ENCODE results near the gene HEATR3. TPM values are rescaled to one million over a fixed set of nuclear protein-coding genes. Genes with fewer than 3 reads are reported as not detected.

The HEATR3 gene
- total RNA-seq, 1 experiment from 2014 or later: 28.0 TPM

GRCh38 chr16:50102051-50102746 is 36.4 kb downstream of the HEATR3 start:
- ATAC-seq (no peak), DNase-seq (ENCODE audit: low spot score) (no peak)
- Mint-ChIP-seq H3K4me1 (no peaks in the 10 kb centered on the region), H3K36me3 (peaks cover 37% of the 10 kb centered on the region), H3K9me3 (no peaks in the 10 kb centered on the region), H3K4me3 (no peak overlapping the region), H3K27ac (no peak overlapping the region), H3K27me3 (ENCODE audit: low read depth) (no peaks in the 10 kb centered on the region)
- TF ChIP-seq ZBTB43 (CRISPR knock-in tag; IDR thresholded peaks at IDR 0.05) (no peak), EMX1 (CRISPR knock-in tag; IDR thresholded peaks at IDR 0.05) (no peak), ARID4B (CRISPR knock-in tag; IDR thresholded peaks at IDR 0.05; ENCODE audit: borderline replicate concordance) (no peak)
- ChIA-PET CTCF (interaction anchor here (1.7 kb wide), 1 partner anchor 108 kb away, joined by 7 read pairs; no protein-coding TSS in a partner anchor), POLR2A (no interaction called here)

GRCh38 chr16:50103764-50104163 is 38.0 kb downstream of the HEATR3 start:
- H3K27ac Mint-ChIP-seq: no peak overlapping the region
- ChIA-PET POLR2A (no interaction called here), CTCF (interaction anchor here (1.7 kb wide), 1 partner anchor 107 kb away, joined by 7 read pairs; no protein-coding TSS in a partner anchor)
- DNase-seq (ENCODE audit: low spot score) (no peak), ATAC-seq (no peak)
- TF ChIP-seq RORB (CRISPR knock-in tag; IDR thresholded peaks at IDR 0.05) (no peak), ZNF121 (CRISPR knock-in tag; IDR thresholded peaks at IDR 0.05) (peak; percentile 25; the same call in 1 of the 2 replicates)
- no peaks in the 10 kb centered on the region for H3K9me3 Mint-ChIP-seq
- H3K27me3 Mint-ChIP-seq (ENCODE audit: low read depth): no peaks in the 10 kb centered on the region
- H3K4me1 Mint-ChIP-seq: no peaks in the 10 kb centered on the region
- H3K36me3 Mint-ChIP-seq: peaks cover 38% of the 10 kb centered on the region
- no peak overlapping the region for H3K4me3 Mint-ChIP-seq

- ChIA-PET CTCF (no interaction called here), POLR2A (no interaction called here)
- DNase-seq (ENCODE audit: low spot score): no peak
- H3K4me3 Mint-ChIP-seq: no peak overlapping the region
- H3K27me3 Mint-ChIP-seq (ENCODE audit: low read depth): no peaks in the 10 kb centered on the region
- peaks cover 17% of the 10 kb centered on the region for H3K4me1 Mint-ChIP-seq
- no peak for ATAC-seq
- H3K36me3 Mint-ChIP-seq: no peaks in the 10 kb centered on the region
- TF ChIP-seq EMX1 (CRISPR knock-in tag; IDR thresholded peaks at IDR 0.05) (no peak), PRDM15 (CRISPR knock-in tag; IDR thresholded peaks at IDR 0.05) (no peak), ZNF263 (CRISPR knock-in tag; IDR thresholded peaks at IDR 0.05; ENCODE audit: low read depth) (no peak), RELA (CRISPR knock-in tag; IDR thresholded peaks at IDR 0.05; ENCODE audit: borderline replicate concordance) (no peak), ERG (CRISPR knock-in tag; IDR thresholded peaks at IDR 0.05) (no peak), GABPB1 (CRISPR knock-in tag; IDR thresholded peaks at IDR 0.05) (no peak), ZNF121 (CRISPR knock-in tag; IDR thresholded peaks at IDR 0.05) (0 out of 2 replicates have a peak, but pooled peaks have one; percentile 35), NR2C2 (CRISPR knock-in tag; IDR thresholded peaks at IDR 0.05) (no peak)
- no peaks in the 10 kb centered on the region for H3K9me3 Mint-ChIP-seq
- peak overlapping the region; percentile 36; the same call in 1 of the 2 replicates for H3K27ac Mint-ChIP-seq
Observed at GRCh38 chr16:50114357-50115129, 48.8 kb downstream of the HEATR3 start.
